Measurements from ENCODE around the gene ADPRHL1.

ADPRHL1 gene

GRCh38 chr13:113454936-113455335, 1.6 kb upstream of the ADPRHL1 start:
- Histone ChIP-seq H3K9me3 (ENCODE audit: control insufficient read depth, insufficient read depth, low read length) (no peaks in the 10 kb centered on the region), H4K20me1 (ENCODE audit: control insufficient read depth, insufficient read depth, low read depth, low read length) (no peaks in the 10 kb centered on the region), H3K4me1 (ENCODE audit: control insufficient read depth, low read length) (peaks cover 18% of the 10 kb centered on the region), H3K79me2 (ENCODE audit: control insufficient read depth, low read length) (peaks cover 4% of the 10 kb centered on the region; the same call in 1 of the 2 replicates), H3K27me3 (ENCODE audit: control insufficient read depth, low read length) (no peaks in the 10 kb centered on the region), H3K4me2 (ENCODE audit: low read length) (no peak overlapping the region), H3K27ac (ENCODE audit: low read depth, low read length) (no peak overlapping the region), H3K9me2 (replicated peaks; ENCODE audit: control insufficient read depth, low read length) (no peaks in the 10 kb centered on the region), H3F3A (ENCODE audit: control insufficient read depth, insufficient read depth) (peaks cover 14% of the 10 kb centered on the region), H3K36me3 (ENCODE audit: control insufficient read depth, low read length) (peaks cover 48% of the 10 kb centered on the region), H3K4me3 (ENCODE audit: low read length) (no peak overlapping the region)
- no peak for TF ChIP-seq EZH2phosphoT487 (IDR thresholded peaks at IDR 0.05; ENCODE audit: borderline replicate concordance, low read length)
- TF ChIP-seq CTCF (IDR thresholded peaks at IDR 0.05; ENCODE audit: low read depth, low read length, poor library complexity, severe bottlenecking), result no peak

- no peaks in the 10 kb centered on the region for H3K9me2 ChIP-seq (replicated peaks; ENCODE audit: control insufficient read depth, low read length)
- no peak overlapping the region for H3K27ac ChIP-seq (ENCODE audit: low read depth, low read length)
- H3K36me3 ChIP-seq (ENCODE audit: control insufficient read depth, low read length), result peaks cover 36% of the 10 kb centered on the region
- no peaks in the 10 kb centered on the region for H4K20me1 ChIP-seq (ENCODE audit: control insufficient read depth, insufficient read depth, low read depth, low read length)
- H3K9me3 ChIP-seq (ENCODE audit: control insufficient read depth, insufficient read depth, low read length), result no peaks in the 10 kb centered on the region
- no peaks in the 10 kb centered on the region for H3K27me3 ChIP-seq (ENCODE audit: control insufficient read depth, low read length)
- no peak overlapping the region for H3K4me3 ChIP-seq (ENCODE audit: low read length)
- H3K4me2 ChIP-seq (ENCODE audit: low read length), result no peak overlapping the region
- peaks cover 20% of the 10 kb centered on the region for H3K79me2 ChIP-seq (ENCODE audit: control insufficient read depth, low read length)
- H3K4me1 ChIP-seq (ENCODE audit: control insufficient read depth, low read length), result peaks cover 36% of the 10 kb centered on the region
- TF ChIP-seq CTCF (IDR thresholded peaks at IDR 0.05; ENCODE audit: low read depth, low read length, poor library complexity, severe bottlenecking) (no peak), EZH2phosphoT487 (IDR thresholded peaks at IDR 0.05; ENCODE audit: borderline replicate concordance, low read length) (no peak)
- H3F3A ChIP-seq (ENCODE audit: control insufficient read depth, insufficient read depth), result peaks cover 25% of the 10 kb centered on the region
These were observed 822 bp downstream of the ADPRHL1 start for GRCh38 chr13:113452466-113452865.

GRCh38 chr13:113451951-113452421, 1.3 kb downstream of the ADPRHL1 start:
- peaks cover 38% of the 10 kb centered on the region for H3K36me3 ChIP-seq (ENCODE audit: control insufficient read depth, low read length)
- no peaks in the 10 kb centered on the region for H3K9me2 ChIP-seq (replicated peaks; ENCODE audit: control insufficient read depth, low read length)
- no peak overlapping the region for H3K4me2 ChIP-seq (ENCODE audit: low read length)
- H3K9me3 ChIP-seq (ENCODE audit: control insufficient read depth, insufficient read depth, low read length), result no peaks in the 10 kb centered on the region
- H3K27ac ChIP-seq (ENCODE audit: low read depth, low read length), result no peak overlapping the region
- no peak overlapping the region for H3K4me3 ChIP-seq (ENCODE audit: low read length)
- no peaks in the 10 kb centered on the region for H3K27me3 ChIP-seq (ENCODE audit: control insufficient read depth, low read length)
- no peak for TF ChIP-seq CTCF (IDR thresholded peaks at IDR 0.05; ENCODE audit: low read depth, low read length, poor library complexity, severe bottlenecking)
- no peak for TF ChIP-seq EZH2phosphoT487 (IDR thresholded peaks at IDR 0.05; ENCODE audit: borderline replicate concordance, low read length)
- H4K20me1 ChIP-seq (ENCODE audit: control insufficient read depth, insufficient read depth, low read depth, low read length), result no peaks in the 10 kb centered on the region
- H3K4me1 ChIP-seq (ENCODE audit: control insufficient read depth, low read length), result peaks cover 41% of the 10 kb centered on the region
- H3F3A ChIP-seq (ENCODE audit: control insufficient read depth, insufficient read depth), result peaks cover 25% of the 10 kb centered on the region
- peaks cover 24% of the 10 kb centered on the region for H3K79me2 ChIP-seq (ENCODE audit: control insufficient read depth, low read length)
